Upper lobe of left lung (tissue), 4 donors: ENCODE results near the gene RNF123.
"Not testable (repeated sequence)": the region's sequence is repeated elsewhere in the genome, so short reads cannot be mapped to it uniquely, and the experiment has no call there.

Experiments used
- CTCF ChIP-seq, 6 experiments: fragments of 450-650 bp in 4 of 6; fragments of 200-600 bp in 2 of 6; sonication (generic) in 2 of 6; IDR thresholded peaks; one replicate each; pipeline ENCODE4 v1.5.1; 2016 to 2019; ENCODE audit warnings: antibody characterized with exemption in 6 of 6
- EP300 ChIP-seq, 4 donors: sonication (generic); formaldehyde crosslinking; IDR thresholded peaks; one replicate each; pipeline ENCODE4 v1.5.1; 2017; ENCODE audit warnings: antibody characterized with exemption in 4 of 4, control low read depth in 2 of 4
- POLR2A ChIP-seq, 4 donors: fragments of 450-650 bp; IDR thresholded peaks; one replicate each; pipeline ENCODE4 v1.5.1; 2016 to 2017; ENCODE audit warnings: antibody characterized with exemption in 4 of 4, mild to moderate bottlenecking in 2 of 4
- POLR2AphosphoS5 ChIP-seq, 2 donors: sonication (generic); formaldehyde crosslinking; IDR thresholded peaks; one replicate each; pipeline ENCODE4 v1.5.1; 2017; ENCODE audit warnings: antibody characterized with exemption in 2 of 2

GRCh38 chr3:49685846-49686245 is 3.5 kb upstream of the RNF123 start:
- TF ChIP-seq CTCF, POLR2A, EP300, POLR2AphosphoS5 (IDR thresholded peaks at IDR 0.05): not testable (repeated sequence)
